Ramos (cell line): ENCODE measurements around the gene AGPAT3.
"Not testable (repeated sequence)": the region's sequence is repeated elsewhere in the genome, so short reads cannot be mapped to it uniquely, and the experiment has no call there.

Source experiments
- in situ Hi-C: fragments of 300-500 bp; cut with MboI; formaldehyde crosslinking; loops from one replicate; pipeline ENCODE4 v1.14.3; 2022; ENCODE audit warnings: low sequenced_read_pairs; ENCODE audit not compliant: unreplicated experiment

The AGPAT3 gene

DNA sequence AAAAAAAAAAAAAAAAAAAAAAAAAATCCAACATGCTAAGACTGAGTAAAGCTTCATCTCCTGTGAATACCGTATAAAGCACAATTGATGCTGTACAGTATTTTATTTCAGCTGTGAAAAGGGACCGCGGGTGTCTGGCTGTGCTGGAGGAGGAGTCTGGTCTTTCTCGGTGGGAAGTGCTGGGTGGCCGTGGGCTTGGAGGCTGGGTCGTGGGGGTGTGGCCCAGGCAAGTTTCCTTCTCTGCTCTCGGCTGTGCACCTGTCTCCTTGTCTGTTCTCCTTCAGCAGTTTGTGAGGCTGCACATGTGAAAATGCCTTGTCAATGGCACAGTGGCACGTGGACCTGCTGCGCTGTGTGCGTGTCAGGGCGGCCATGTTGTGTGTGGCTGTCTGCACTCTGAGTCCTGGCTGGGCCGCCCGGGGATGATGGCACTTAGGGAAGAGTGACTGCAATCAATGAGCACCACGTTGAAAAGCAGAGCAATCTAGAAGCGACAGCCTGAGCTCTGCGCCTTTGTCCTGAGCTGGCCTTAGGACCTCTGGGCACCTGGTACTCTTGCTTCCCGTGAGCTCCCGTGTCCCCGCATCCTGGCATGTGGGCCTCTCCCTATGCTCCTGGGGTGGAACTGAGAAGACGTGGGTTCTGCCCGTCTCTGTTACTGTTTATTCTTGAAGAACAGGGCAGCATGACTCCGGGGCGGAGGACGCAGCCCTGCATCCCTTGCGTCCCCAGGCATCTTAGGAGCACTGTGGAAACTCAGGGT lies 14.5 kb downstream of the AGPAT3 start:
- in situ Hi-C loops, result no loop called here

DNA sequence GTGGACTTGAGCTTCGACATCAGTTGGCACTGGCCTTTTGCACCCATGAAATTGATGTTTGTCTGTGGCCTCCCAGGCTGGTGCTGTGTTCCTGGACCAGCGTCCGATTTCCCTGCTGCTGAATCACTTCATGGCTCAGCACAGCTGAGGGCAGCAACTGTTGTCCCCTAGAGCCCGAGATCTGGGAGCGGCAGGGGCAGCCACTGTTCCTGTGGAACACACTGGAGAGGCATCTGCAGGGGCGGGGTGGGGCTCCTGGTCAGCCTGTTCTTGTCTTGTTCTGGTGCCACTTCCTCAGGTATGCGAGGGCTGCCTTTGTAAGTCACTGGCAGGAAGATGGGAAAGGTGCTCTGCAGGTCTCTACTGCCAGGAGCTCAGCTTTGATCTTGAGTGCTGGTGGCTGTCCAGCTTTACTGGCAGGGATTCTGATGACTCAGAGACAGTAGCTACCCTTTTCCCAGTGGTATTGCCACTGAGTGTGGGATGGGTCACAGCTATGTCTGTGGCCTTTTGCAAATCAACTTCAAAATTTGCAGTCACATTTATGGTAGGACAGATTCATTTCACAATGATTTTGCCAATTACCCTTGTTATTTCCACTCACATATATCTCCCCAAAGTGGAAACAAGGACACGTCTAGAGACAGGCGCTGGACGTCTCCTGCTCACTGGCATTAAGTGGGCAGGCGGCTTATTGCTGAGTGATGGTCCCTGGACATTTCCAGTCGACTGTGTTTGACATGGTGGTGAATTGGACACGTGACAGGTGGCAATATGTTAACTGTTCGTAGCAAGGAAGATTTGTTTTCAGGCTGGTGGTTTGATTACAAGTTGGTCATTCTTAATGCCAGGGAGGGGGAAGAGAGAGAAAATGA lies 15.3 kb downstream of the AGPAT3 start:
- in situ Hi-C loops, result no loop called here

DNA sequence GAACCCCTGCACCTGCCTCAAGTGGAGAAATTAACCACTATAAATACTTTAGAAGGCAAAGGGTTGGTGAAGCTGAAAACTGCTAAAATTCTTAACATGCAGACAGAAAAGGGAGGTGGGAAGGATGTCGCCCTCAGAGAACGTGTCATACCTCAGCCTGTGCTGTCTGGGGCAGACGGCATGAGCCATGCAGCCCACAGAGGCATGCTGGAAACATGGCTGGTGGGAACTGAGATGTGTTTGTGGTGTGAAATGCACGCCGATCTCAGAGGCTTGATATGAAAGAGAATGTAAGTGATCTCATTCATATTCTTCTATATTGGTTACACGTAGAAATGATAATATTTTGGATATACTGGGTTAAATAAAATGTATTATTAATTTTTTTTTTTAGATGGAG lies 16.3 kb downstream of the AGPAT3 start:
- in situ Hi-C loops, result no loop called here

DNA sequence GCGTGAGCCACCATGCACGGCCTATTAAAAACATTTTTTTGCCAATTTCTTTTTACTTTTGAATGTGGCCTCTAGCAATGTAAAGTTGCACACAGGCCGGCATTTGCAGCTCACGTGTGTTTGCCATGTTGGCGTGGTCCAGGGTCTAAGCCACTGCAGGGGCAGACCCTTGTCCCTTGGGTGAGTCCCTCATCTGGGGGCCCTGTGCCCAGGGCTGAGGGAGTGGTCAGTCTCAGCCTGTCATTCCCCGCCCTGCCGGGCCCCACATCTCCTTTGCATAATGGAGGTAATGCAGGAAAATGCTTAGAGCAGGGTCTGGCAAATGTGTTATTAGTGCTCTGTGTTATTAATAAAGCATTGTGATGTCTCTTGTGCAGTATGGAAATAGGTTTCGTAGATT lies 16.9 kb downstream of the AGPAT3 start:
- in situ Hi-C loops, result no loop called here

DNA sequence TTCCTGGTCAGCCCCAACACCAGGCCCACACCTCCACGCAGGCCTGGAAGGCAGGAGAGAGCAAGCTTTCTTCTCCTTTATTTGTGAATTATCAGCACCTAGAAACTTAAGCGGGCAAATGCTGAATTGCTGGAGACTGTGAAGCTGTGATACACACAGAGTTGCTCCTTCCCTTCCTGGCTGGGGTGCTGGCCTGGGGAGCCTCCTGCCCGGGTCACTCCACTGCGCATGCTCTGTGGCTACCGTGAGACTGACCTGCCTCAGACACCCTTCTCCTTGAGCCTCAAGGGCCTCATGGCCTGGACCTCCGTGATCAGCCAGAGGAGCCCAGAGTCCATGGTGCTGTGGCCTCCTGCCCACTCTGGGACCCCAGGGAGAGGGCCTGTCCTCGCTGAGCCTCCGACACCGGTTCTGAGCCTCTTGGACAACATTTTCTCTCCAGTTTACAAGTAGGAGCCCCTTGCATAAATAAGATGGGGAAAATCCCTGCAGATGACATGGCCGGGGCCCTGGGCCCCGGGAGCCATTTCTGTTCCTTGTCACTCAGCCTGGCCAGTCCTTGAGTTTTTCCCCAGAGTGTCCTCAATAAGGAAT lies 18.0 kb downstream of the AGPAT3 start:
- in situ Hi-C loops, result no loop called here

DNA sequence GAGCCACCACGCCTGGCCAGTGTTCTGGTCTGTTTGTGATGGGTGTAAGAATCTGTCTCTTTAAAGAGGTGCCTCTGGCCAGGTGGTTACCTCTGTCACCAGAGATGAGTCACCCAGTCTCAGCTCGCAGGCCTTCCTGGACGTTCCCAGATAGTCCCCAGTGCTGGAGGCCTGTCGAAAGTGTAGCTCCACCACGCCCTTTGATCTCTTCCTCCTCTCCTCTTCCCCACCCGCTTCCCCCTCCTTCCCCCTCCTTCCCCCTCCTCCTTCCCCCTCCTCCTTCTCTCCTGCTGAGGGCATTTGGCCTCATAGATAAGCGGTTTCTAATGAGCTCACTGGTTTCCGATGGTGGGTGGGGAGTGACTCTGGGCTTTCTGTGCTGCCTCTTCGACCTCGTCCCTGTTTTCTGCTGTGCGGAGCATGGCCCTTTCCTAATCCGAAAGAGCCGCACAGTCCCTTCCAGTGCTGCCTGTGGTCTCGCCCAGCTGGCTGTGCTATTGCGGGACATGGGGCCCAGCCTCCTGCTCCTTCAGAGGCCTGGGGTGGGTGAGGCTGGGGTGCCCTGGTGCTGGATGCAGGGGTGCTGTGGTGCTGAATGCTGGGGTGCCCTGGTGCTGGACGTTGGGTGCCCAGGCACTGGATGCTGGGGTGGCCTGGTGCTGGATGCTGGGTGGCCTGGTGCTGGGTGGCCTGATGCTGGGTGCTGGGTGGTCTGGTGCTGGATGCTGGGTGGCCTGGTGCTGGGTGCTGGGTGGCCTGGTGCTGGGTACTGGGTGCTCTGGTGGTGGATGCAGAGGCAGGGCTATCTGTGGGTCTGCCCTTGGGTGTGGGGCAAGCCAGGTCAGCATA lies 19.2 kb downstream of the AGPAT3 start:
- in situ Hi-C loops, result no loop called here

DNA sequence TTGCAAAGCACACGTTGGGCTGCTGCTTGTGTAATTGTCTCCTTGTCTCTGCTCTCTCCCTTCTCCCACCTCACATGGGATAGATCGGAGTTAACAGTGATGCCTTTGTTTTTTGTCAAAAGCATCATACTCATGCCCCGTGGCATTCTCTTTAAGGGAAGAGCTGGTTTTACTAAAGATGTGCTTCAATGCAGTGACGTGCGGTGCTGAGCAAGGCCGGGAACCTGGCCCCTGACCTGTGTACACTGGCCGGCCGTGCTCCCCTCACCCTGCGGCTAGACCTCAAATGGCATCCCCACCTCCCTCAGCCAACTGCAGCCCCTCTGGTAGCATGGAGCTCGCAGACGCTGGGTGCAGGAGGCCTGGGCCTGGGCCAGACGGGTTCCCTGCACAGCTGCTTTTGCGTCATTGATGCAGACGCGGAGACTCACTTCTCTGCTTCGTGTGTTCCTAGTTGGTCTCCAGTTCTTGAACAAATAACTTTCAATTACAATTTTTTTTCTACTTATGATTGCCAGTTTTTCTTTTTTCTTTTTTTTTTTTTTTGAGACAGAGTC lies 19.9 kb downstream of the AGPAT3 start:
- in situ Hi-C loops, result no loop called here

DNA sequence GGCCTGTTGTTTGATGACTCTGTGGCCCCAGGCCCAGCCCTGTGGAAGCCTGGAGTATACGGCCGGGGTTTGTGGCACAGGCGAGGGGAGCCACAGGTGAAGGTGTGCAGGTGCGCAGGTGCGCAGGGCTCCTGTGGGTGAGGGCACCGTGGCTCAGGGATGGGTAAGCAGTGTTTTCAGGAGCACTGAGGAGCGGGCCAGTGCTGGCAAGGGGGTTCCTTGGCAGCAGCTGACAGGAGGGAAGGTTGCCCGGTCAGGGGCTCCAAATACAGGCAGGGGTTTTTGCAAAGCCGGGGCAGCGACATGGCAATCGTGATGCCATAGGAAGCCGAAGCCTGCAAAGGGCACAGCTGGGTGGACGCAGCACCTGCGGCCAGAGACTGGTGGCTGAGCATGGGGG lies 20.7 kb downstream of the AGPAT3 start:
- in situ Hi-C loops, result no loop called here

DNA sequence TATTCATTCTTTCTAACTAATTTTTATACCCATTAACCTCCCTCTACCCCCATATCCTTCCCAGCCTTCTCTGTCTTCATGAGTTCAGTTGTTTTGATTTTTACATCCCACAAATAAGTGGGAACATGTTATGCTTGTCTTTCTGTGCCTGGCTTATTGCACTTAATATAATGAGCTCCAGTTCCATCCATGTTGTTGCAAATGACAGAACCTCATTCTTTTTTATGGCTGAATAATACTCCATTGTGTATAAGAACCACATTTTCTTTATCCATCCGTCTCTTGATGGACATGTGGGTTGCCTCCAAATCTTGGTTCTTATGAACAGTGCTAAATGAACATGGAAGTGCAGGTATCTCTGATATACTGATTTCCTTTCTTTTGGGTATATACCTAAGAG lies 21.5 kb downstream of the AGPAT3 start:
- in situ Hi-C loops, result no loop called here

DNA sequence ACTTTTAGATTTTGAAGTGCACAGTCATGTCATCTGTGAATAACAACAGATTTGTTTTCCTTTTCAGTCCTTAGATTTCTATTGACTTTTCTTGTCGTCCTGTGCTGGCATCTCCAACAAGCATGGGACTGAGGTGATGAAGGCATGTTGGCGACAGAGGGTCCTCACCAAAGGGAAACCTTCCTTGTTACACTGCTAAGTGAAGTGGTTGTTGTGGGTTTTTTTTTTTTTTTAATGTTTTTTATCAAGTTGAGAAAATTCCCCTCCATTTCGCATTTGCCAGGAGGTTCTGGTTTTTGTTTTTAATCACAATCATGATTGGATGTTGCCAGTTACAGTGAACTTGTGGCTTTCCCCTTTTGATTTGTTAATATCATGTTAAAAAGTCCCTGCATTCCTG lies 24.0 kb downstream of the AGPAT3 start:
- in situ Hi-C loops, result no loop called here

DNA sequence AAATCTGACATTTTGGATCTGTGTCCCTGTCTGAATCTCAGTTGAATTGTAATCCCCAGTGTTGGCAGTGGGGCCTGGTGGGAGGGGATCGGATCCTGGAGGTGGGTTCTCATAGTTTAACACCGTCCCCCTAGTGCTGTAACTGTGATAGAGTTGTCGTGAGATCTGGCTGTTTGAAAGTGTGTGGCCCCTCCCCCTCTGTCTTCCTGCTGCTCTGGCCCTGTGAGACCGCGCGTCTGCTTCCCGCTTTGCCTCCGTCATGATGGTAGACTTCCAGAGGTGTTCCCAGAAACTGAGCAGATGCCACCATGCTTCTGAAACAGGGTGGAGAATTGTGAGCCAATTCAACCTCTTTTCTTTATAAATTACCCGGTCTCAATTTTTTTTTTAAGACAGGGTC lies 25.0 kb downstream of the AGPAT3 start:
- in situ Hi-C loops, result no loop called here

DNA sequence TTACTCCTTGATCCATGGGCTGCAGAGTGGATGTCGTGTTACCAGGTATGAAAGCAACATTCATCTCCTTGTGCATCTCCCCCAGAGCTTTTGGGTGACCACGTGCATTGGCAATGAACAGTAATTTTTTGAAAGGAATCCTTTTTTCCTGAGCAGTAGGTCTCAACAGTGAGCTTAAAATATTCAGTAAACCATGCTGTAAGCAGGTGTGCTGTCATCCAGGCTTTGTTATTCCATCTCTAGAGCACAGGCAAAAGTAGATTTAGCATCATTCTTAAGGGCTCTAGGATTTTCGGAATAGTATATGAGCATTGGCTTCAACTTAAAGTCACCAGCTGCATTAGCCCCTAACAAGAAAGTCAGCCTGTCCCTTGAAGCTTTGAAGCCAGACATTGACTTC lies 27.3 kb downstream of the AGPAT3 start:
- in situ Hi-C loops, result no loop called here

DNA sequence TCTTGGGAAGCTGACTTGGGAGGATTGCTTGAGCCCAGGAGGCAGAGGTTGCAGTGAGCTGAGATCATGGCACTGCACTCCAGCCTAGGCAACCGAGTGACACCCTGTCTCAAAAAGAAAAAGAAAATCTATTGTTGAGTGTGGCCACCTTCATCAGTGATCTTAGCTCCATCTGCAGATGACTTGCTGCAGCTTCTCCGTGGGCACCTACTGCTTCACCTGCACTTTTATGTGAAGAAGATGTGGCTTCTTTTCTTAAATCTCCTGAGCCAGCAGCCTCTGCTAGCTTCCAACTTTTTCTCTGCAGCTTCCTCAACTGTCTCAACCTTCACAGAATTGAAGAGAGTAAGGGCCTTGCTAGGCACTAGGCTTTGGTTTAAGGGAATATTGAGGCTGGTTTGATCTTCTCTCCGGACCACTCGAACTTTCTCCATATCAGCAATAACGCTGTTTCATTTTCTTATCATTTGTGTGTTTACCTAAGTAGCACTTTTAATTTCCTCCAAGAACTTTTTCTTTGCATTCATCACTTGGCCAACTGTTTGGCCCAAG lies 28.0 kb downstream of the AGPAT3 start:
- in situ Hi-C loops, result no loop called here

DNA sequence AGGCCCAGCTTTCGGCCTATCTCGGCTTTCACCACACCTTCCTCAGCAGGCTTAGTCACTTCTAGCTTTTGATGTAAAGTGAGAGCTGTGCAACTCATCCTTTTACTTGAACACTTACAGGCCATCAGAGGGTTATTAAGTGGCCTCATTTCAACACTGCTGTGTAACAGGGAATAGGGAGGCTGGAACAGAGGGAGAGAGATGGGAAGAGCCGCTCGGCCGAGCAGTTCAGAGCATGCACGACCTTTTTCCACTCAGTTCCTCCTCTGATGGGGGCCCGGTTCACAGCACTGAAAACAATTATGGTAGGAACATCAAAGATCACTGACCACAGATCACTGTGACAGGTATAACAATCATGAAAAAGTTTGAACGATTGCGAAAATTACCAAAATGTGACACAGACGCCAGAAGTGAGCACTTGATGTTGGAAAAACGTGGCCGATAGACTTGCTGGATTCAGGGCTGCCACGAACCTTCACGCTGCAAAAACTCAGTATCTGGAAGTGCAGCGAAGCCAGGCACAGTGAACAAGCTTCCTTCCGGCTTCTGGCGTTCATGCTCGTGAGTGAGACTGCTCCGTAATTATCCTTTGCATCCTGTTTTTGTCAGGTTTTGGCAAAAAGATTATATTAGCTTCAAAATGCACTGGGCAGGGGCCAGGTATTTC lies 28.6 kb downstream of the AGPAT3 start:
- in situ Hi-C loops, result no loop called here

DNA sequence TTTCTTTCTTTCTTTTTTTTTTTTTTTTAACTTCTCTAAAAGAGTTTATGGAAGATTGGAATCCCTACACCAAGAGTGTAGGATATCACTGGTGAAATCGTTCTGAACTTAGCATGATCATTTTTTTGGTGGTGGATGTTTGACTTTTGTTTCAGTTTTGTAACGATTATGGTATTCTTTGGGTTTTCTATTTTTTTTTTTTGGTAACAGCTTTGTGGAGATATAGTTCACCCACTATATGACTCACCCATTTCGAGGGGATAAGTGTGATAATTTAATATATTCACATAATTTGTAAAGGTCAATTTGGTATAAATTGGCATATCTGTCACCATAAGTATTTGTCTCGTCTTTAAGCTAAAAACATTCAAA lies 29.2 kb downstream of the AGPAT3 start:
- in situ Hi-C loops, result no loop called here

DNA sequence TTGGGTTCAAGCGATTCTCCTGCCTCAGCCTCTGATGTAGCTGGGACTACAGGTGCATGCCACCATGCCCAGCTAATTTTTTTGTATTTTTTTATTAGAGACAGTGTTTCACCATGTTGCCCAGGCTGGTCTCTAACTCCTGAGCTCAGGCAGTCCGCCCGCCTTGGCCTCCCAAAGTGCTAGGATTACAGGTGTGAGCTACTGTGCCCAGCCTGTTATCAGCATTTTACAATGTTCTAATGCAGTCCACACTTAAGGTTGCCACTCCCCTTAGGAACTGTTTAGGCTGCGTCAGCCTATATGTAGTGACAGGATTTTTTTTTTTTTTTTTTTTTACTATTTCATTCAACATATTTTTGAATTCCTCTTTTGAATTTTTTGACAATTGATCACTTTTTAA lies 30.2 kb downstream of the AGPAT3 start:
- in situ Hi-C loops, result no loop called here

DNA sequence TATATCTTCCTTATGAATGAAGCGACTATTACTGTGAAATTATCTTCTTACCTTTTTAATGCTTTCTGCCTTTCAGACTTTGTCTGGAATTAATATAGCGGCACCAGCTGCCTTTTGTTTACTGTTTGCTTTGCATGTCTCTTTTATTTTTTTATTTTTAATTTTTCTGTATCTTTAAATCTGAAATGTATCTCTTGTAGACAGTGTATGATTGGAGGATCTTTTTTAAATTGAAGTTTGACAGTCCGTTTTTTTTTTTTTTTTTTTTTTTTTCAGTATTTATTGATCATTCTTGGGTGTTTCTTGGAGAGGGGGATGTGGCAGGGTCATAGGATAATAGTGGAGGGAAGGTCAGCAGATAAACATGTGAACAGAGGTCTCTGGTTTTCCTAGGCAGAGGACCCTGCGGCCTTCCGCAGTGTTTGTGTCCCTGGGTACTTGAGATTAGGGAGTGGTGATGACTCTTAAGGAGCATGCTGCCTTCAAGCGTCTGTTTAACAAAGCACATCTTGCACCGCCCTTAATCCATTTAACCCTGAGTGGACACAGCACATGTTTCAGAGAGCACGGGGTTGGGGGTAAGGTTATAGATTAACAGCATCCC lies 31.8 kb downstream of the AGPAT3 start:
- in situ Hi-C loops, result not testable (repeated sequence)

DNA sequence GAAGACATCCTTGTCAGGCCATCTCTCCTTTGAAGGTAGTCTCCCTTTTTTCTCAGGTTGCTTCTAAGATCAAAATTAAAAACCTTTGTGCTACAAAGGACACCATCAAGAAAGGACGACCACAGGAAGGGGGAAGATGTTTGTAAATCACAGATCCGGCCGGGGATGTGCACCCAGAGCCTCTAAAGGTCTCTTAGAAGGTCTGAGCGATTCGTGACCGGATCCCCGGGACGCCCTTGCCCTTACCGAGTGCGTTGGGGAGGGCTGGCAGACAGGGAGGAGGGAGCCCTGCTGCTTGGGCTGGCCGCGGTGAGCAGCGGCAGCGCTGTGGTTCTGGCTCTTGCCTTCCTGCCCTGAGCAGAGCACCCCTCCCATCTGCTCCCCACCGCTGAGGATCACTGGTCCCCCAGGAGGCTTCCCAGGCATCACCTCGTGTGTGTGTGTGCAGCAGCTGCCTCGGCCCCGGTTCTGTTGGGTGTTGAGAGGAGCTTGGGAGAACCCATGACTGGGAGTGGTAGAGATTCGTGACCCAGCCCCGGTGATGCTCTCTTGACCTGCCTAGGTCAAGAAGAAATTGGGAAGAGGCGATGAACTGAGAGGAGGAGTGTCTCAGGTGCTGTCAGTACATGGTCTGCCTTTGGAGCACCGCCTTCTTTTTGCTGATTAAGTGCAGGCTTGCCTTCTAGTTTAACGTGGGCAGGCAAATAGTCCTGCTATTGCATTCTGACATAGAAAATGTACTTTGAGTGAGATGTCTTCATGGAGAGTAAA lies 34.5 kb downstream of the AGPAT3 start:
- in situ Hi-C loops, result no loop called here
